Fibroblast of lung (primary cell): ENCODE results near the gene AGAP1. TPM values are rescaled to one million over a fixed set of nuclear protein-coding genes. Genes with fewer than 3 reads are reported as not detected.

ENCODE experiments used
- DNase-seq, 2 donors: peaks; one replicate each; pipeline versions ENCODE4 v3.0.0 to v3.0.0-alpha.2; 2010; ENCODE audit warnings: low read depth in 2 of 2
- H2AFZ ChIP-seq: 2 replicates; pipeline ENCODE4 v1.5.1; 2012; ENCODE audit warnings: low read length, control low read depth, inconsistent platforms
- H3K27ac ChIP-seq: 2 replicates; pipeline ENCODE4 v1.5.1; 2011; ENCODE audit warnings: low read length, control low read depth; ENCODE audit not compliant: insufficient read depth
- H3K27me3 ChIP-seq: 2 replicates; pipeline ENCODE4 v1.5.1; 2011; ENCODE audit warnings: mild to moderate bottlenecking, low read length; ENCODE audit not compliant: control insufficient read depth, insufficient read depth
- H3K36me3 ChIP-seq: 2 replicates; pipeline ENCODE4 v1.5.1; 2011; ENCODE audit warnings: low read length; ENCODE audit not compliant: control insufficient read depth, insufficient read depth
- H3K4me1 ChIP-seq: 2 replicates; pipeline ENCODE4 v1.5.1; 2011; ENCODE audit warnings: low read length; ENCODE audit not compliant: control insufficient read depth, insufficient read depth; ENCODE audit errors: extremely low read depth
- H3K4me2 ChIP-seq: 2 replicates; pipeline ENCODE4 v1.5.1; 2011; ENCODE audit warnings: low read length, control low read depth; ENCODE audit not compliant: insufficient read depth; ENCODE audit errors: extremely low read depth
- H3K4me3 ChIP-seq, 4 experiments: fragments of 200-600 bp in 1 of 4; sonication (generic) in 1 of 4; replicated peaks in 1 of 4; 2 replicates each; pipeline ENCODE4 v1.5.1; 2011 to 2016; ENCODE audit warnings: low read length in 4 of 4, low read depth in 3 of 4, mild to moderate bottlenecking in 3 of 4, control low read depth in 2 of 4, inconsistent platforms in 1 of 4, mixed read lengths in 1 of 4; ENCODE audit not compliant: insufficient read depth in 1 of 4; ENCODE audit errors: control extremely low read depth in 1 of 4
- H3K79me2 ChIP-seq: 2 replicates; pipeline ENCODE4 v1.5.1; 2012; ENCODE audit warnings: mild to moderate bottlenecking, low read length, inconsistent platforms; ENCODE audit not compliant: control insufficient read depth, insufficient read depth
- H3K9ac ChIP-seq: 2 replicates; pipeline ENCODE4 v1.5.1; 2011; ENCODE audit warnings: mild to moderate bottlenecking, low read length, control low read depth; ENCODE audit not compliant: insufficient read depth
- H3K9me3 ChIP-seq: 2 replicates; pipeline ENCODE4 v1.5.1; 2012; ENCODE audit warnings: low read depth, low read length; ENCODE audit not compliant: control insufficient read depth, insufficient read depth
- H4K20me1 ChIP-seq: 2 replicates; pipeline ENCODE4 v1.5.1; 2011; ENCODE audit warnings: low read length; ENCODE audit not compliant: control insufficient read depth, insufficient read depth; ENCODE audit errors: extremely low read depth
- CTCF ChIP-seq, 2 donors: IDR thresholded peaks in 1 of 2; conservative IDR thresholded peaks in 1 of 2; 1 replicate in 1 of 2; 2 replicates in 1 of 2; pipeline ENCODE4 v1.5.1; 2011 to 2012; ENCODE audit warnings: low read length in 2 of 2, control low read depth in 1 of 2, inconsistent platforms in 1 of 2, low read depth in 1 of 2, mild to moderate bottlenecking in 1 of 2
- EZH2 ChIP-seq: IDR thresholded peaks from 2 replicates; pipeline ENCODE4 v1.5.1; 2012; ENCODE audit warnings: low read length, control low read depth, mild to moderate bottlenecking; ENCODE audit errors: missing control alignments
- polyA plus RNA-seq, 2 donors: library from polyadenylated mRNA; depleted of rRNA in 1 of 2; stranded (reverse) in 1 of 2; unstranded in 1 of 2; fragments of >200 nt; gene quantifications; 2 replicates each; pipeline ENCODE4 v1.2.1, GENCODE V29; 2011 to 2012; ENCODE audit warnings: missing spikeins in 1 of 2
- total RNA-seq: library from RNA; depleted of rRNA; stranded (reverse); fragments of >200 nt; gene quantifications from 2 replicates; pipeline ENCODE4 v1.2.1, GENCODE V29; 2014

Gene AGAP1
- total and polyA plus RNA-seq, 2 donors (not counting 1 experiment from before 2014, with no cell fraction given) = 10.6 to 14.0 TPM

GRCh38 chr2:236119003-236119402 lies 625.2 kb downstream of the AGAP1 start:
- no peak for TF ChIP-seq EZH2
- no peak for TF ChIP-seq CTCF (conservative IDR thresholded peaks at IDR 0.05 in 1 of 2, IDR thresholded peaks at IDR 0.05 in 1 of 2; ENCODE audit: low read depth in 1 of 2, low read length in 2 of 2)
- H3K9me3 ChIP-seq = no peaks in the 10 kb centered on the region
- no peaks in the 10 kb centered on the region for H3K4me1 ChIP-seq
- H4K20me1 ChIP-seq = no peaks in the 10 kb centered on the region
- DNase-seq = no peak
- no peak overlapping the region for H3K27ac ChIP-seq
- no peak overlapping the region for H3K4me3 ChIP-seq
- no peaks in the 10 kb centered on the region for H3K79me2 ChIP-seq
- H3K27me3 ChIP-seq = no peaks in the 10 kb centered on the region
- no peak overlapping the region for H2AFZ ChIP-seq
- no peak overlapping the region for H3K4me2 ChIP-seq
- no peak overlapping the region for H3K9ac ChIP-seq
- no peaks in the 10 kb centered on the region for H3K36me3 ChIP-seq

- no peaks in the 10 kb centered on the region for H4K20me1 ChIP-seq
- no peaks in the 10 kb centered on the region for H3K9me3 ChIP-seq
- H3K27ac ChIP-seq = no peak overlapping the region
- no peaks in the 10 kb centered on the region for H3K27me3 ChIP-seq
- DNase-seq = no peak
- no peaks in the 10 kb centered on the region for H3K79me2 ChIP-seq
- H3K4me1 ChIP-seq = no peaks in the 10 kb centered on the region
- TF ChIP-seq EZH2 = no peak
- TF ChIP-seq CTCF (conservative IDR thresholded peaks at IDR 0.05 in 1 of 2, IDR thresholded peaks at IDR 0.05 in 1 of 2; ENCODE audit: low read depth in 1 of 2, low read length in 2 of 2) = no peak
- H3K4me2 ChIP-seq = no peak overlapping the region
- no peak overlapping the region for H3K9ac ChIP-seq
- no peak overlapping the region for H2AFZ ChIP-seq
- no peak overlapping the region for H3K4me3 ChIP-seq
- H3K36me3 ChIP-seq = no peaks in the 10 kb centered on the region
Observed at GRCh38 chr2:236119476-236119875, 625.6 kb downstream of the AGAP1 start.

GRCh38 chr2:236120141-236120601 lies 626.3 kb downstream of the AGAP1 start:
- no peak overlapping the region for H3K4me3 ChIP-seq
- no peak overlapping the region for H3K9ac ChIP-seq
- no peaks in the 10 kb centered on the region for H4K20me1 ChIP-seq
- no peaks in the 10 kb centered on the region for H3K36me3 ChIP-seq
- no peak overlapping the region for H2AFZ ChIP-seq
- H3K4me2 ChIP-seq = no peak overlapping the region
- no peaks in the 10 kb centered on the region for H3K9me3 ChIP-seq
- DNase-seq = no peak
- H3K4me1 ChIP-seq = no peaks in the 10 kb centered on the region
- no peaks in the 10 kb centered on the region for H3K27me3 ChIP-seq
- no peaks in the 10 kb centered on the region for H3K79me2 ChIP-seq
- H3K27ac ChIP-seq = no peak overlapping the region
- no peak for TF ChIP-seq CTCF (conservative IDR thresholded peaks at IDR 0.05 in 1 of 2, IDR thresholded peaks at IDR 0.05 in 1 of 2; ENCODE audit: low read depth in 1 of 2, low read length in 2 of 2)
- no peak for TF ChIP-seq EZH2
